K562 (cell line): ENCODE data around the gene GABARAP. TPM values are rescaled to one million over a fixed set of nuclear protein-coding genes. Genes with fewer than 3 reads are reported as not detected.
A peak's percentile ranks its signal among the peaks of the same experiment; 100 is the strongest.

Source experiments
- CREB1 ChIP-seq, 2 experiments: sonication (generic) in 1 of 2; formaldehyde crosslinking in 1 of 2; IDR thresholded peaks; 2 replicates each; pipeline versions ENCODE4 v1.6.1 to v1.8.0; 2012 to 2022; ENCODE audit warnings: inconsistent platforms in 1 of 2, mild to moderate bottlenecking in 1 of 2, missing genetic modification reagents in 1 of 2, moderate library complexity in 1 of 2
- EGR1 ChIP-seq: fragments of 450-650 bp; conservative IDR thresholded peaks from 2 replicates; pipeline ENCODE4 v1.6.1; 2017; ENCODE audit warnings: mild to moderate bottlenecking
- JUND ChIP-seq, 2 experiments: IDR thresholded peaks; 2 replicates in 1 of 2; 3 replicates in 1 of 2; pipeline ENCODE4 v1.6.1; 2011; ENCODE audit warnings: borderline replicate concordance in 2 of 2, low read depth in 2 of 2, low read length in 2 of 2, improper control_type of control experiment in 1 of 2, missing biosample characterization in 1 of 2, missing genetic modification characterization in 1 of 2, missing genetic modification reagents in 1 of 2
- KDM5B ChIP-seq: fragments of 200-600 bp; sonication (generic); IDR thresholded peaks from 2 replicates; pipeline ENCODE4 v1.6.1; 2012; ENCODE audit warnings: low read depth, mild to moderate bottlenecking, moderate library complexity, low read length, control low read depth, inconsistent platforms; ENCODE audit not compliant: insufficient replicate concordance
- KHSRP ChIP-seq: fragments of 450-650 bp; IDR thresholded peaks from 2 replicates; pipeline ENCODE4 v1.6.1; 2017
- MYC ChIP-seq, 2 experiments: fragments of 250-450 bp in 1 of 2; sonication (Bioruptor Pico) in 1 of 2; IDR thresholded peaks; 2 replicates each; pipeline versions ENCODE4 v1.5.1 to v1.6.1; 2012 to 2021; ENCODE audit warnings: low read depth in 2 of 2, borderline replicate concordance in 1 of 2, improper control_type of control experiment in 1 of 2, low read length in 1 of 2, mild to moderate bottlenecking in 1 of 2, moderate library complexity in 1 of 2
- NFE2 ChIP-seq: IDR thresholded peaks from 2 replicates; pipeline ENCODE4 v1.6.1; 2014; ENCODE audit warnings: antibody characterized with exemption, low read depth
- NR2F6 ChIP-seq: fragments of 450-650 bp; formaldehyde crosslinking; IDR thresholded peaks from 2 replicates; pipeline ENCODE4 v1.4.0; 2020; ENCODE audit warnings: mild to moderate bottlenecking
- PML ChIP-seq: IDR thresholded peaks from 2 replicates; pipeline ENCODE4 v1.6.1; 2012; ENCODE audit warnings: low read length, inconsistent platforms
- POLR2AphosphoS5 ChIP-seq: IDR thresholded peaks from 2 replicates; pipeline ENCODE4 v1.6.1; 2011; ENCODE audit warnings: mild to moderate bottlenecking, low read depth, low read length, moderate library complexity; ENCODE audit not compliant: control insufficient read depth, insufficient read depth
- SUPT5H ChIP-seq: fragments of 450-650 bp; IDR thresholded peaks from 2 replicates; pipeline ENCODE4 v1.6.1; 2016
- TBL1XR1 ChIP-seq, 2 experiments: IDR thresholded peaks; 2 replicates each; pipeline ENCODE4 v1.6.1; 2012; ENCODE audit warnings: improper control_type of control experiment in 2 of 2, low read length in 2 of 2, mild to moderate bottlenecking in 1 of 2
- THRAP3 ChIP-seq: fragments of 450-650 bp; IDR thresholded peaks from 2 replicates; pipeline ENCODE4 v1.6.1; 2016; ENCODE audit warnings: mild to moderate bottlenecking, inconsistent platforms, borderline replicate concordance
- TOE1 ChIP-seq, 2 experiments: fragments of 450-650 bp in 1 of 2; sonication (generic) in 1 of 2; formaldehyde crosslinking in 1 of 2; IDR thresholded peaks; 2 replicates each; pipeline versions ENCODE4 v1.7.1 to v1.8.0; 2016 to 2022; ENCODE audit warnings: borderline replicate concordance in 2 of 2, mild to moderate bottlenecking in 2 of 2, antibody characterized with exemption in 1 of 2, inconsistent platforms in 1 of 2, low read depth in 1 of 2, missing genetic modification reagents in 1 of 2, moderate library complexity in 1 of 2
- ZC3H4 ChIP-seq: sonication (generic); formaldehyde crosslinking; IDR thresholded peaks from 2 replicates; pipeline ENCODE4 v1.9.0; 2021; ENCODE audit warnings: missing genetic modification reagents, borderline replicate concordance
- ZEB2 ChIP-seq: fragments of 450-650 bp; IDR thresholded peaks from 2 replicates; pipeline ENCODE4 v1.6.1; 2016
- ZFX ChIP-seq: sonication (generic); formaldehyde crosslinking; IDR thresholded peaks from 2 replicates; pipeline ENCODE4 v1.8.0; 2022; ENCODE audit warnings: mild to moderate bottlenecking, missing genetic modification reagents, moderate library complexity
- ZNF143 ChIP-seq: sonication (generic); formaldehyde crosslinking; IDR thresholded peaks from 2 replicates; pipeline ENCODE4 v1.9.0; 2022; ENCODE audit warnings: mild to moderate bottlenecking, missing genetic modification reagents
- ZNF316 ChIP-seq: fragments of 450-650 bp; IDR thresholded peaks from 2 replicates; pipeline ENCODE4 v1.6.1; 2016
- ZNF583 ChIP-seq: fragments of 250-450 bp; sonication (Bioruptor Pico); IDR thresholded peaks from 2 replicates; pipeline ENCODE4 v1.4.0; 2020
- polyA plus RNA-seq, 8 experiments: library from polyadenylated mRNA; depleted of rRNA in 4 of 8; stranded (reverse) in 5 of 8; unstranded in 3 of 8; fragments of >200 nt; fragmentation: Nextera tagmentation in 2 of 8; fragmentation: Illumina TruSeq in 1 of 8; extraction: Ambion mirVana in 2 of 8; extraction: Trizol in 1 of 8; gene quantifications; 2 replicates each; pipeline versions ENCODE4 v1.2.1 to v1.2.3, GENCODE V29; 2011 to 2014; ENCODE audit warnings: inconsistent platforms in 1 of 8, missing spikeins in 1 of 8
- total RNA-seq, 7 experiments: library from RNA; depleted of rRNA in 6 of 7; stranded (reverse); fragments of >200 nt in 6 of 7; fragmentation: Illumina TruSeq in 2 of 7; extraction: Trizol in 2 of 7; gene quantifications; 2 replicates each; pipeline versions ENCODE4 v1.2.1 to v1.2.3, GENCODE V29; 2011 to 2021; ENCODE audit warnings: low replicate concordance in 1 of 7
- TF ChIP-seq, protein P1 (sequence below), 2 experiments: fragments of 450-650 bp; conservative IDR thresholded peaks; 2 replicates each; pipeline ENCODE4 v1.6.1; 2017; ENCODE audit warnings: mild to moderate bottlenecking in 2 of 2, moderate library complexity in 2 of 2
- TF ChIP-seq, protein P2 (sequence below): sonication (generic); formaldehyde crosslinking; IDR thresholded peaks from 2 replicates; pipeline ENCODE4 v1.8.0; 2022; ENCODE audit warnings: missing genetic modification reagents, mild to moderate bottlenecking, moderate library complexity, borderline replicate concordance
- TF ChIP-seq, protein P3 (sequence below): conservative IDR thresholded peaks from 2 replicates; pipeline ENCODE4 v1.6.1; 2011; ENCODE audit warnings: low read depth, mild to moderate bottlenecking, low read length; ENCODE audit not compliant: control insufficient read depth

GABARAP gene
- total and polyA plus RNA-seq, 9 of the 15 experiments (the other 6 are each of a cell fraction or from before 2014, with no cell fraction given): 47.5 to 373 (median 152) TPM

DNA sequence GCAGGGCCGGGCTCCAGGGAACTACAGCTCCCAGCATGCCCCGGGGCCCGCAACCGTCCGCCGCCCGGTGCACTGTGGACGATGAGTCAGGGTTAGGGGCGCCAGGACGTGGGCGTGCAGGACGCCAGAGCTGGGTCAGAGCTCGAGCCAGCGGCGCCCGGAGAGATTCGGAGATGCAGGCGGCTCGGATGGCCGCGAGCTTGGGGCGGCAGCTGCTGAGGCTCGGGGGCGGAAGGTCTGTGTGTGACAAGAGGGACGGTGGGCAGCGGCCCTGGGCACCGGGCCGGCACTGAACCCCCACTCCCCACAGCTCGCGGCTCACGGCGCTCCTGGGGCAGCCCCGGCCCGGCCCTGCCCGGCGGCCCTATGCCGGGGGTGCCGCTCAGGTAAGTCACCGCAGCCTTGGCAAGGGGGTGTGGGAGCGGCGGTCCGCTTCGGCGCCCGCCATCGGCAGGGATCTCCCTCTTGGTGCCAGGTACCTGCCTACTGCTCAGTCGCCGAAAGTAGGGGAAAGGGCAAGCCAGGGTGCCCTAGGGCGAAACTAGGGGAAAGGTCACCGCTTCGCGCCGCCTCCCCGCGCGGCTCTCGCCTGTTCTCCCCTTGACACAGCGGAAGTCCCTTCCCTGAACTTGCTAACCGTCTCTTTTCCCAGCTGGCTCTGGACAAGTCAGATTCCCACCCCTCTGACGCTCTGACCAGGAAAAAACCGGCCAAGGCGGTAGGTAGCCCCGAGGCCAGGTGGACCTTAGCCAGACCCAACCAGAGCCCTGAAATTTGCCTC lies 22.2 kb downstream of the GABARAP start, which contains the start of the genes ACADVL and DLG4 (continued):
- TF ChIP-seq, protein P1, sequence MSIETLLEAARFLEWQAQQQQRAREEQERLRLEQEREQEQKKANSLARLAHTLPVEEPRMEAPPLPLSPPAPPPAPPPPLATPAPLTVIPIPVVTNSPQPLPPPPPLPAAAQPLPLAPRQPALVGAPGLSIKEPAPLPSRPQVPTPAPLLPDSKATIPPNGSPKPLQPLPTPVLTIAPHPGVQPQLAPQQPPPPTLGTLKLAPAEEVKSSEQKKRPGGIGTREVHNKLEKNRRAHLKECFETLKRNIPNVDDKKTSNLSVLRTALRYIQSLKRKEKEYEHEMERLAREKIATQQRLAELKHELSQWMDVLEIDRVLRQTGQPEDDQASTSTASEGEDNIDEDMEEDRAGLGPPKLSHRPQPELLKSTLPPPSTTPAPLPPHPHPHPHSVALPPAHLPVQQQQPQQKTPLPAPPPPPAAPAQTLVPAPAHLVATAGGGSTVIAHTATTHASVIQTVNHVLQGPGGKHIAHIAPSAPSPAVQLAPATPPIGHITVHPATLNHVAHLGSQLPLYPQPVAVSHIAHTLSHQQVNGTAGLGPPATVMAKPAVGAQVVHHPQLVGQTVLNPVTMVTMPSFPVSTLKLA (conservative IDR thresholded peaks at IDR 0.05): peak; percentile 39 to 51; a peak in 3 of 4 replicates
- TF ChIP-seq MYC (IDR thresholded peaks at IDR 0.05; ENCODE audit: low read depth, low read length): peak; percentile 63
- no peak for TF ChIP-seq MYC (CRISPR knock-in tag; IDR thresholded peaks at IDR 0.05; ENCODE audit: borderline replicate concordance, low read depth)
- no peak for TF ChIP-seq TOE1 (IDR thresholded peaks at IDR 0.05; ENCODE audit: borderline replicate concordance)
- TF ChIP-seq TOE1 (CRISPR knock-in tag; IDR thresholded peaks at IDR 0.05; ENCODE audit: borderline replicate concordance, low read depth): no peak
- no peak for TF ChIP-seq ZEB2
- peak; percentile 58; the same call in 1 of the 2 replicates for TF ChIP-seq POLR2AphosphoS5
- TF ChIP-seq CREB1 (IDR thresholded peaks at IDR 0.05): 0 out of 2 replicates have a peak, but pooled peaks have one; percentile 33
- peak; percentile 47; the same call in 1 of the 2 replicates for TF ChIP-seq CREB1 (CRISPR knock-in tag; IDR thresholded peaks at IDR 0.05)
- peak; percentile 90 for TF ChIP-seq ZNF143
- TF ChIP-seq THRAP3: no peak
- TF ChIP-seq ZFX: peak; percentile 58
- 0 out of 2 replicates have a peak, but pooled peaks have one; percentile 51 for TF ChIP-seq ZNF583
- peak; percentile 58 for TF ChIP-seq KDM5B
- peak; percentile 51; the same call in 1 of the 2 replicates for TF ChIP-seq SUPT5H
- peak; percentile 77; the same call in 1 of the 2 replicates for TF ChIP-seq NFE2
- no peak for TF ChIP-seq KHSRP
- TF ChIP-seq EGR1: peak; percentile 92
- TF ChIP-seq ZNF316: peak; percentile 36; the same call in 1 of the 2 replicates
- TF ChIP-seq ZC3H4 (CRISPR knock-in tag): peak; percentile 35; the same call in 1 of the 2 replicates
- TF ChIP-seq, protein P2, sequence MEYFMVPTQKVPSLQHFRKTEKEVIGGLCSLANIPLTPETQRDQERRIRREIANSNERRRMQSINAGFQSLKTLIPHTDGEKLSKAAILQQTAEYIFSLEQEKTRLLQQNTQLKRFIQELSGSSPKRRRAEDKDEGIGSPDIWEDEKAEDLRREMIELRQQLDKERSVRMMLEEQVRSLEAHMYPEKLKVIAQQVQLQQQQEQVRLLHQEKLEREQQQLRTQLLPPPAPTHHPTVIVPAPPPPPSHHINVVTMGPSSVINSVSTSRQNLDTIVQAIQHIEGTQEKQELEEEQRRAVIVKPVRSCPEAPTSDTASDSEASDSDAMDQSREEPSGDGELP: peak; percentile 58
- TF ChIP-seq, protein P3, sequence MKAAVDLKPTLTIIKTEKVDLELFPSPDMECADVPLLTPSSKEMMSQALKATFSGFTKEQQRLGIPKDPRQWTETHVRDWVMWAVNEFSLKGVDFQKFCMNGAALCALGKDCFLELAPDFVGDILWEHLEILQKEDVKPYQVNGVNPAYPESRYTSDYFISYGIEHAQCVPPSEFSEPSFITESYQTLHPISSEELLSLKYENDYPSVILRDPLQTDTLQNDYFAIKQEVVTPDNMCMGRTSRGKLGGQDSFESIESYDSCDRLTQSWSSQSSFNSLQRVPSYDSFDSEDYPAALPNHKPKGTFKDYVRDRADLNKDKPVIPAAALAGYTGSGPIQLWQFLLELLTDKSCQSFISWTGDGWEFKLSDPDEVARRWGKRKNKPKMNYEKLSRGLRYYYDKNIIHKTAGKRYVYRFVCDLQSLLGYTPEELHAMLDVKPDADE: peak; percentile 95
- TF ChIP-seq NR2F6: 0 out of 2 replicates have a peak, but pooled peaks have one; percentile 71
- TF ChIP-seq JUND (IDR thresholded peaks at IDR 0.05; ENCODE audit: borderline replicate concordance, low read depth, low read length): peak; percentile 91
- peak; percentile 69; the same call in 1 of the 3 replicates for TF ChIP-seq JUND (tag; IDR thresholded peaks at IDR 0.05; ENCODE audit: borderline replicate concordance, low read depth, low read length)
- no peak for TF ChIP-seq TBL1XR1 (IDR thresholded peaks at IDR 0.05; ENCODE audit: low read length in 2 of 2)
- TF ChIP-seq PML: peak; percentile 40; the same call in 1 of the 2 replicates
